Endothelial cell of umbilical vein (primary cell): ENCODE data around the gene MAPK6.

ENCODE experiments used
- CTCF ChIP-seq, 2 donors: IDR thresholded peaks; 1 replicate in 1 of 2; 2 replicates in 1 of 2; pipeline ENCODE4 v1.5.1; 2011; ENCODE audit warnings: low read length in 2 of 2, mild to moderate bottlenecking in 2 of 2, moderate library complexity in 2 of 2, control low read depth in 1 of 2, inconsistent platforms in 1 of 2, low read depth in 1 of 2; ENCODE audit not compliant: insufficient read depth in 1 of 2; ENCODE audit errors: extremely low read depth in 1 of 2
- EZH2 ChIP-seq: IDR thresholded peaks from 2 replicates; pipeline ENCODE4 v1.6.1; 2012; ENCODE audit warnings: borderline replicate concordance, low read depth, mild to moderate bottlenecking, moderate library complexity, low read length, inconsistent platforms; ENCODE audit not compliant: severe bottlenecking
- MAX ChIP-seq: IDR thresholded peaks from 2 replicates; pipeline ENCODE4 v1.6.1; 2011; ENCODE audit not compliant: insufficient read depth, insufficient read length
- POLR2A ChIP-seq: IDR thresholded peaks from 2 replicates; pipeline ENCODE4 v1.6.1; 2012; ENCODE audit warnings: low read depth, mild to moderate bottlenecking, control low read depth, low read length
- POLR2AphosphoS5 ChIP-seq: IDR thresholded peaks from 2 replicates; pipeline ENCODE4 v1.6.1; 2012; ENCODE audit warnings: low read depth, mild to moderate bottlenecking, control low read depth, low read length, moderate library complexity; ENCODE audit not compliant: insufficient read depth

GRCh38 chr15:52090193-52090592 lies 71.2 kb downstream of the MAPK6 start:
- TF ChIP-seq POLR2A (no peak), CTCF (IDR thresholded peaks at IDR 0.05; ENCODE audit: extremely low read depth in 1 of 2, insufficient read depth in 1 of 2, low read depth in 1 of 2, low read length in 2 of 2) (no peak), MAX (no peak), EZH2 (no peak), POLR2AphosphoS5 (no peak)
